T-cell (primary cell): ENCODE measurements around the gene EXOC4. TPM values are rescaled to one million over a fixed set of nuclear protein-coding genes. Genes with fewer than 3 reads are reported as not detected.

Source experiments
- ATAC-seq, 4 experiments: fragments of 200-7000 bp in 3 of 4; fragments of 150-1000 bp in 1 of 4; cut with Tn5 transposase; replicated peaks in 1 of 4; 1 replicate in 3 of 4; 2 replicates in 1 of 4; pipeline ENCODE4 v1.10.0; 2021; ENCODE audit warnings: moderate library complexity in 3 of 4, mild to moderate bottlenecking in 2 of 4, moderate number of reproducible peaks in 1 of 4
- CTCF ChIA-PET, 2 donors: fragments of 300-600 bp; sonication (Branson Sonifier 250); formaldehyde crosslinking; loops; one replicate each; lab custom pipeline; 2022; ENCODE audit warnings: antibody characterized with exemption in 2 of 2; lab: Charles Lee
- POLR2A ChIA-PET, 2 donors: fragments of 300-600 bp; sonication (Branson Sonifier 250); formaldehyde crosslinking; loops; one replicate each; lab custom pipeline; 2022; ENCODE audit warnings: antibody characterized with exemption in 2 of 2; lab: Charles Lee
- DNase-seq, 35 experiments: peaks; one replicate each; pipeline versions ENCODE4 v3.0.0 to v3.0.0-alpha.2; 2013 to 2023
- H3K27ac ChIP-seq: one replicate; pipeline ENCODE4 v1.5.1; 2013; ENCODE audit warnings: low read length
- H3K27me3 ChIP-seq, 2 experiments: replicated peaks in 1 of 2; 1 replicate in 1 of 2; 2 replicates in 1 of 2; pipeline versions ENCODE4 v1.6.1 to v1.7.0; 2013; ENCODE audit warnings: low read length in 1 of 2, mixed read lengths in 1 of 2; ENCODE audit not compliant: control insufficient read depth in 2 of 2, insufficient read depth in 2 of 2; ENCODE audit errors: extremely low read depth in 1 of 2
- H3K36me3 ChIP-seq, 2 donors: 1 replicate in 1 of 2; 2 replicates in 1 of 2; pipeline versions ENCODE4 v1.6.1 to v1.7.0; 2013; ENCODE audit warnings: low read length in 1 of 2; ENCODE audit not compliant: control insufficient read depth in 2 of 2, insufficient read depth in 1 of 2; ENCODE audit errors: extremely low read depth in 1 of 2
- H3K4me1 ChIP-seq, 2 experiments: 1 replicate in 1 of 2; 2 replicates in 1 of 2; pipeline versions ENCODE4 v1.6.1 to v1.7.0; 2013; ENCODE audit warnings: low read length in 2 of 2, mixed read lengths in 1 of 2; ENCODE audit not compliant: insufficient read depth in 2 of 2, control insufficient read depth in 1 of 2; ENCODE audit errors: extremely low read depth in 1 of 2
- H3K4me3 ChIP-seq, 2 donors: 1 replicate in 1 of 2; 2 replicates in 1 of 2; pipeline versions ENCODE4 v1.5.1 to v1.7.0; 2013; ENCODE audit warnings: mild to moderate bottlenecking in 2 of 2, low read length in 1 of 2, moderate library complexity in 1 of 2; ENCODE audit not compliant: control insufficient read depth in 1 of 2; ENCODE audit errors: extremely low read depth in 1 of 2
- H3K9me3 ChIP-seq: 2 replicates; pipeline ENCODE4 v1.7.0; 2013
- H3K27ac Mint-ChIP-seq, 2 donors: one replicate each; pipeline ENCODE4 v1.8.0; 2020 to 2021; ENCODE audit warnings: mild to moderate bottlenecking in 2 of 2, mixed read lengths in 2 of 2
- H3K27me3 Mint-ChIP-seq, 2 donors: one replicate each; pipeline ENCODE4 v1.8.0; 2021 to 2022; ENCODE audit warnings: mixed read lengths in 2 of 2
- H3K36me3 Mint-ChIP-seq: one replicate; pipeline ENCODE4 v1.8.0; 2021; ENCODE audit warnings: mixed read lengths
- H3K4me1 Mint-ChIP-seq, 3 donors: one replicate each; pipeline ENCODE4 v1.8.0; 2020 to 2022; ENCODE audit warnings: mixed read lengths in 3 of 3, mild to moderate bottlenecking in 1 of 3
- H3K4me3 Mint-ChIP-seq, 3 donors: one replicate each; pipeline ENCODE4 v1.8.0; 2020 to 2022; ENCODE audit warnings: mild to moderate bottlenecking in 3 of 3, mixed read lengths in 3 of 3, moderate library complexity in 3 of 3
- H3K9me3 Mint-ChIP-seq, 3 donors: one replicate each; pipeline ENCODE4 v1.8.0; 2020 to 2022; ENCODE audit warnings: mixed read lengths in 3 of 3
- WGBS: methylation state at CpG from one replicate; pipeline ENCODE4 v1.1.5; 2013; ENCODE audit warnings: missing lambda C conversion rate; ENCODE audit not compliant: insufficient coverage; 5-methylcytosine and 5-hydroxymethylcytosine counted together
- total RNA-seq, 35 experiments: library from RNA in 6 of 35; stranded (reverse) in 6 of 35; fragments of 120-200 nt in 1 of 35; gene quantifications; one replicate each; pipeline versions ENCODE4 v1.2.1 to v1.2.4 and lab custom pipeline; 2013 to 2026

EXOC4 gene
- total RNA-seq, 5 donors from 2014 or later (not counting 1 experiment from before 2014, with no cell fraction given), result 58.2 to 108 (median 64.8) TPM

GRCh38 chr7:133693281-133693680, 440.4 kb downstream of the EXOC4 start:
- Mint-ChIP-seq H3K4me1 (peaks cover 4 to 13% (median 7%) of the 10 kb centered on the region in 3 donors), H3K27me3 (no peaks in the 10 kb centered on the region), H3K27ac (no peak overlapping the region), H3K9me3 (no peaks in the 10 kb centered on the region), H3K36me3 (peaks cover 26% of the 10 kb centered on the region), H3K4me3 (no peak overlapping the region)
- no peaks in the 10 kb centered on the region for H3K9me3 ChIP-seq
- H3K4me1 ChIP-seq, result no peaks in the 10 kb centered on the region
- H3K27me3 ChIP-seq, result no peaks in the 10 kb centered on the region
- CTCF ChIA-PET, result no interaction called here
- WGBS, result 95% methylated on average over 2 of the region's 5 CpGs
- DNase-seq, result no peak
- no peak overlapping the region for H3K4me3 ChIP-seq
- POLR2A ChIA-PET, result no interaction called here
- H3K36me3 ChIP-seq, result no peaks in the 10 kb centered on the region
- no peak for ATAC-seq
- H3K27ac ChIP-seq, result no peak overlapping the region

DNA sequence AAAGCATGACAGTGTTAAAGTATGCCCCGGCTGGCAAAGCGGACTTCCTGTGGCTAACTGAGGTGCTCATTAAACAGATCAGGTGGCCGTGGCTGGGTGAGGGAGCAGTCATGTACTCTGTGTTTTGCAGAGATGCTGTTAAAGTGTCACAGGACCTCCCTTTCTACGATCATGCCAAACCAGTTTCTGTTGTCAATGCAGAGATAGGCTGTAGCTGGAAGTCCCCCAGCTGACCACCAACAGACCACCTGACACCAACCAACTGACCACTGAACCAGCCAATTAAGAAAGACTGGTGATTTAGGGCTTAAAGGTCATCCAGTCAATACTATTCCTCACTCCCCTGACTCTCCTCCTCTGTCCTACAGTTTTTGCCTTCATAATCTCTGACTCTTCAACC, 443.2 kb downstream of the EXOC4 start:
- Mint-ChIP-seq H3K4me3 (no peak overlapping the region), H3K9me3 (no peaks in the 10 kb centered on the region), H3K27me3 (no peaks in the 10 kb centered on the region), H3K4me1 (peaks cover 12 to 21% (median 12%) of the 10 kb centered on the region in 3 donors), H3K36me3 (peaks cover 16% of the 10 kb centered on the region), H3K27ac (no peak overlapping the region)
- no peaks in the 10 kb centered on the region for H3K9me3 ChIP-seq
- ATAC-seq (no peak), DNase-seq (no peak)
- POLR2A ChIA-PET, result no interaction called here
- H3K27ac ChIP-seq, result no peak overlapping the region
- no peaks in the 10 kb centered on the region for H3K4me1 ChIP-seq
- H3K36me3 ChIP-seq, result no peaks in the 10 kb centered on the region
- CTCF ChIA-PET, result no interaction called here
- WGBS, result 100% methylated on average over 1 of the region's 4 CpGs
- H3K4me3 ChIP-seq, result no peak overlapping the region
- H3K27me3 ChIP-seq, result no peaks in the 10 kb centered on the region

DNA sequence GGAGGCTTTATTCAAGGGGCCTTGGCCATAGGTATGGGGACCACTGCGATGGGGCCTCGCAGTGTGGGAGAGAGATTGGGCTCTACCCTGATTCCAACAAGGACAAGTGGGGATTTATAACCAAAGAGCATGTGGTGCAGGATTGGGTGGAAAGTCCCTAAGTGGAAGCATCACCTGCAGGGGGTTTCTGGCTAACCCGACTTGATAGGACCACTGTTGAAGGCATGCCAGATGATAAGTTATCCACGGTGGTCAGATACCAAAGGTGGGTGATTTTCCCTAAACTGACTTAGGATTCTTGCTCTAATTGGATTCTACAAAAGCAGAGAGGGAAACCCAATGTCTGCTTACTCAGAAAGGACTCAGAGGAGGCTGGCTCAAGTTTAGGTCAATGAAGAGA, 444.7 kb downstream of the EXOC4 start:
- H3K36me3 ChIP-seq, result no peaks in the 10 kb centered on the region
- H3K27me3 Mint-ChIP-seq, result no peaks in the 10 kb centered on the region
- H3K4me1 Mint-ChIP-seq, result peaks cover 12 to 21% (median 12%) of the 10 kb centered on the region in 3 donors
- ATAC-seq (no peak), DNase-seq (no peak)
- H3K9me3 ChIP-seq, result no peaks in the 10 kb centered on the region
- no peaks in the 10 kb centered on the region for H3K9me3 Mint-ChIP-seq
- CTCF ChIA-PET, result interaction anchor here in 1 of 2 donors (0.5 kb wide), 1 partner anchor 324 kb away, joined by 3 read pairs; no protein-coding TSS in a partner anchor
- no peak overlapping the region for H3K4me3 Mint-ChIP-seq
- POLR2A ChIA-PET, result no interaction called here
- no peaks in the 10 kb centered on the region for H3K27me3 ChIP-seq
- no peaks in the 10 kb centered on the region for H3K4me1 ChIP-seq
- peaks cover 12% of the 10 kb centered on the region for H3K36me3 Mint-ChIP-seq
- no peak overlapping the region for H3K4me3 ChIP-seq
- H3K27ac Mint-ChIP-seq, result no peak overlapping the region
- H3K27ac ChIP-seq, result no peak overlapping the region
- 94% methylated on average over 4 of the region's 4 CpGs for WGBS

GRCh38 chr7:133698127-133698526, 445.2 kb downstream of the EXOC4 start:
- ChIA-PET POLR2A (no interaction called here), CTCF (no interaction called here)
- Mint-ChIP-seq H3K9me3 (no peaks in the 10 kb centered on the region), H3K27me3 (no peaks in the 10 kb centered on the region), H3K36me3 (peaks cover 12% of the 10 kb centered on the region), H3K27ac (no peak overlapping the region), H3K4me3 (no peak overlapping the region), H3K4me1 (peaks cover 12 to 21% (median 12%) of the 10 kb centered on the region in 3 donors)
- Histone ChIP-seq H3K4me3 (no peak overlapping the region), H3K27me3 (no peaks in the 10 kb centered on the region), H3K4me1 (no peaks in the 10 kb centered on the region), H3K36me3 (no peaks in the 10 kb centered on the region), H3K27ac (no peak overlapping the region), H3K9me3 (no peaks in the 10 kb centered on the region)
- 100% methylated on average over 3 of the region's 6 CpGs for WGBS
- no peak for DNase-seq
- ATAC-seq, result no peak

GRCh38 chr7:133699386-133699785, 446.5 kb downstream of the EXOC4 start:
- ATAC-seq, result no peak
- H3K27ac Mint-ChIP-seq, result no peak overlapping the region

GRCh38 chr7:133702078-133702477, 449.2 kb downstream of the EXOC4 start:
- Histone ChIP-seq H3K4me1 (no peaks in the 10 kb centered on the region), H3K27ac (no peak overlapping the region), H3K9me3 (no peaks in the 10 kb centered on the region), H3K27me3 (no peaks in the 10 kb centered on the region), H3K4me3 (no peak overlapping the region), H3K36me3 (no peaks in the 10 kb centered on the region)
- CTCF ChIA-PET, result no interaction called here
- Mint-ChIP-seq H3K9me3 (no peaks in the 10 kb centered on the region), H3K36me3 (peaks cover 15% of the 10 kb centered on the region), H3K27me3 (no peaks in the 10 kb centered on the region), H3K4me1 (peaks cover 6 to 12% (median 7%) of the 10 kb centered on the region in 3 donors), H3K4me3 (no peak overlapping the region), H3K27ac (no peak overlapping the region)
- WGBS, result 100% methylated on average over 1 of the region's 7 CpGs
- no peak for ATAC-seq
- POLR2A ChIA-PET, result no interaction called here
- DNase-seq, result no peak

More at GRCh38 chr7:133699386-133699785, 446.5 kb downstream of the EXOC4 start:
- peak in 3 of 35 experiments; percentile 0 to 6 (median 1) for DNase-seq
- CTCF ChIA-PET, result no interaction called here
- POLR2A ChIA-PET, result no interaction called here
- Histone ChIP-seq H3K4me3 (no peak overlapping the region), H3K9me3 (no peaks in the 10 kb centered on the region), H3K36me3 (no peaks in the 10 kb centered on the region), H3K4me1 (no peaks in the 10 kb centered on the region), H3K27ac (no peak overlapping the region), H3K27me3 (no peaks in the 10 kb centered on the region)
- Mint-ChIP-seq H3K36me3 (peaks cover 21% of the 10 kb centered on the region), H3K9me3 (no peaks in the 10 kb centered on the region), H3K4me1 (peaks cover 12 to 21% (median 12%) of the 10 kb centered on the region in 3 donors), H3K27me3 (no peaks in the 10 kb centered on the region), H3K4me3 (no peak overlapping the region)
- 88% methylated on average over 3 of the region's 4 CpGs for WGBS

DNA sequence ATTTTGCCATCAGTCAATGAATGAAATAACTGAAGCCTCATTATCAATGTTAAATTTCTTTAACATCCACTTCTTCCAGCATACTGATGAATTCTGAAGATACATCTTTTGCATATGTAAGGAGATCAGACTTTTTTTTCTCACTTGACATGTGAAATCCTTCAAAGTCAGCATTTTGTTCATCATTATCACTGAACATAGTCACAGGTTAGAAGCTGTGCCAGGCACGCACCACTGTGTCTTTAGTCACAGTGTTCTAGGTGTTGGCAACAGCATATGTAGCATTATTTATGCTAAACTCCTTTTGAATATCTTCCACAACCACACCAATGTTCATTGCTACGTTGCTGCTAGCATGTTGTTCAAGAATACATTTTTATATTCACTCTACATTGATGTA, 450.1 kb downstream of the EXOC4 start:
- Mint-ChIP-seq H3K4me3 (no peak overlapping the region), H3K4me1 (peaks cover 6 to 10% (median 7%) of the 10 kb centered on the region in 3 donors), H3K36me3 (peaks cover 16% of the 10 kb centered on the region), H3K27me3 (no peaks in the 10 kb centered on the region), H3K9me3 (no peaks in the 10 kb centered on the region), H3K27ac (no peak overlapping the region)
- Histone ChIP-seq H3K27me3 (no peaks in the 10 kb centered on the region), H3K9me3 (no peaks in the 10 kb centered on the region), H3K27ac (no peak overlapping the region), H3K36me3 (no peaks in the 10 kb centered on the region), H3K4me1 (no peaks in the 10 kb centered on the region), H3K4me3 (no peak overlapping the region)
- ChIA-PET POLR2A (no interaction called here), CTCF (no interaction called here)
- ATAC-seq (no peak), DNase-seq (no peak)
- WGBS, result 100% methylated on average over 1 of the region's 2 CpGs
